Ureter (tissue), 1 donor: ENCODE results near the gene PRKN. TPM values are rescaled to one million over a fixed set of nuclear protein-coding genes. Genes with fewer than 3 reads are reported as not detected.

Source experiments
- DNase-seq: peaks from one replicate; pipeline ENCODE4 v3.0.0-alpha.2; 2020; ENCODE audit warnings: low spot score
- total RNA-seq: library from RNA; stranded (reverse); gene quantifications from one replicate; pipeline ENCODE4 v1.2.4, GENCODE V29; 2023
- donor health status: DM: yes; HTN: yes; CAD: no.

The PRKN gene
- total RNA-seq, 1 donor from 2014 or later, result 12.1 TPM

GRCh38 chr6:161607696-161608297, 1119.8 kb downstream of the PRKN start:
- no peak for DNase-seq

GRCh38 chr6:161602359-161602758, 1125.2 kb downstream of the PRKN start:
- DNase-seq, result no peak

- DNase-seq, result no peak
Measured at GRCh38 chr6:161598896-161599295, 1128.7 kb downstream of the PRKN start.

GRCh38 chr6:161596807-161597520, 1130.6 kb downstream of the PRKN start:
- no peak for DNase-seq

- DNase-seq, result no peak
Measured at GRCh38 chr6:161594412-161594811, 1133.2 kb downstream of the PRKN start.

- DNase-seq, result no peak
Measured at GRCh38 chr6:161590961-161591627, 1136.5 kb downstream of the PRKN start.

- DNase-seq, result no peak
Measured at GRCh38 chr6:161586887-161587286, 1140.7 kb downstream of the PRKN start.

GRCh38 chr6:161584621-161585340, 1142.8 kb downstream of the PRKN start:
- DNase-seq, result no peak

- no peak for DNase-seq
Measured at GRCh38 chr6:161584051-161584450, 1143.5 kb downstream of the PRKN start.

GRCh38 chr6:161583584-161583983, 1144.0 kb downstream of the PRKN start:
- no peak for DNase-seq

- DNase-seq, result no peak
Measured at GRCh38 chr6:161578478-161578877, 1149.1 kb downstream of the PRKN start.

GRCh38 chr6:161575523-161576254, 1151.9 kb downstream of the PRKN start:
- DNase-seq, result no peak

GRCh38 chr6:161568885-161569456, 1158.6 kb downstream of the PRKN start:
- DNase-seq, result no peak

- DNase-seq, result no peak
Measured at GRCh38 chr6:161564952-161565351, 1162.6 kb downstream of the PRKN start.

GRCh38 chr6:161561908-161562307, 1165.7 kb downstream of the PRKN start:
- no peak for DNase-seq

- no peak for DNase-seq
Measured at GRCh38 chr6:161557333-161558107, 1170.0 kb downstream of the PRKN start.

- DNase-seq, result no peak
Measured at GRCh38 chr6:161554883-161555282, 1172.7 kb downstream of the PRKN start.

GRCh38 chr6:161549977-161550655, 1177.5 kb downstream of the PRKN start:
- no peak for DNase-seq

GRCh38 chr6:161548713-161549296, 1178.8 kb downstream of the PRKN start:
- no peak for DNase-seq

GRCh38 chr6:161547617-161548016, 1179.9 kb downstream of the PRKN start:
- no peak for DNase-seq
